NCI-H2081 (cell line): Measurements from ENCODE around the gene TTLL9.
"Not testable (repeated sequence)": the region's sequence is repeated elsewhere in the genome, so short reads cannot be mapped to it uniquely, and the experiment has no call there.

Source experiments
- DNase-seq, 2 experiments: peaks; one replicate each; lab custom pipeline; 2025; lab: John Stamatoyannopoulos, UW

Gene TTLL9, protein sequence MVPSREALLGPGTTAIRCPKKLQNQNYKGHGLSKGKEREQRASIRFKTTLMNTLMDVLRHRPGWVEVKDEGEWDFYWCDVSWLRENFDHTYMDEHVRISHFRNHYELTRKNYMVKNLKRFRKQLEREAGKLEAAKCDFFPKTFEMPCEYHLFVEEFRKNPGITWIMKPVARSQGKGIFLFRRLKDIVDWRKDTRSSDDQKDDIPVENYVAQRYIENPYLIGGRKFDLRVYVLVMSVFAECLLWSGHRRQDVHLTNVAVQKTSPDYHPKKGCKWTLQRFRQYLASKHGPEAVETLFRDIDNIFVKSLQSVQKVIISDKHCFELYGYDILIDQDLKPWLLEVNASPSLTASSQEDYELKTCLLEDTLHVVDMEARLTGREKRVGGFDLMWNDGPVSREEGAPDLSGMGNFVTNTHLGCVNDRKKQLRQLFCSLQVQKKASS

DNA sequence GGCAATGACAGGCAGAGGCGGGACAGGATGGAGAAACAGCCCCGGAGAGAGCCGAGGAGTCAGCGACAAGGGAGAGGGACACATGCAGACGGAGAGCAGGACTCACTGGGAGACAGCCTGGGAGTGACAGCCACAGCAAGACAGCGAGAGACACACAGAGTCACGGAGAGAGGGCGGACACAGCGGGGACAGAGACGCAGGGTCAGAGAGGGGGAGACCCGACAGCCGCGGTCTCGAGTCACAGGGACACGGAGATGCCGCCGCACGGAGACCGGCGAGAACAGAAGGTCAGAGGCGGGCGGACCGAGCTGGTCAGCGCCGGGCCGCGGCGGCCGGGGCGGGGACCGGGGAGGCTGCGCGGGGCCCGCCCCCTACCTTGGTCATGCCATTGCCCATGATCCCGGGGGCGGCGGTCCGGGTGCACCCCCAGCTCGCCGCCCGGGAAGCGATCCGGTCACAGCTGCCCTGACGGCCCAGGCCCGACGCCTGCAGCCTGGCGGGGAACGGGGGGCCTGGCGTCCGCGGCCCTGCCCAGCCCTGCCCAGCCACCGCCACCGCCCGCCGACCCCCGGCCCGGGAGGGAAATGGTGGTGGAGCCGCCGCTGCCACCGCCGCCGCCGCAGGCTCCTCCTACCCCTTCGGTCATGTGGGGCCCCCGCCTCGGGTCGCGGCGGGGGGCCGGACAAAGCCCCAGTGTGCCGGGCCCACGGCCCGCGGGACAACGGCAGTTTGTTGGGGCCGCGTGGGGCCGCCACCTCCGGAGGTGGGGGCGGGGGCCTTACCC is at the start of gene TTLL9, which contains the start of gene DUSP15:
Gene TTLL9 (plus strand): TSS at position 693 of the 784 bp plus-strand sequence. CDS start 493 bp downstream, outside the sequence.
Gene DUSP15 (minus strand): TSS at position 586 of the 784 bp plus-strand sequence. CDS start 190 bp downstream, at position 396.
- DNase-seq: no peak

DNA sequence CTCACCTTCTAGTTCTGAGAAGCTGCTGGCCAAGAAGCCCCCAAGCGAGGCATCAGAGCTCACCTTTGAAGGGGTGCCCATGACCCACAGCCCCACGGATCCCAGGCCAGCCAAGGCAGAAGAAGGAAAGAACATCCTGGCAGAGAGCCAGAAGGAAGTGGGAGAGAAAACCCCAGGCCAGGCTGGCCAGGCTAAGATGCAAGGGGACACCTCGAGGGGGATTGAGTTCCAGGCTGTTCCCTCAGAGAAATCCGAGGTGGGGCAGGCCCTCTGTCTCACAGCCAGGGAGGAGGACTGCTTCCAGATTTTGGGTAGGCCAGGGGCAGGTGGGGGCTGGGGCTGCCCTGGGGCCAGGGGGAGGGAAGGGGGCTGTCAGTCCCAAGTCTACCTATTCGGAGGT is 49.0 kb upstream of the TTLL9 start:
- no peak for DNase-seq

DNA sequence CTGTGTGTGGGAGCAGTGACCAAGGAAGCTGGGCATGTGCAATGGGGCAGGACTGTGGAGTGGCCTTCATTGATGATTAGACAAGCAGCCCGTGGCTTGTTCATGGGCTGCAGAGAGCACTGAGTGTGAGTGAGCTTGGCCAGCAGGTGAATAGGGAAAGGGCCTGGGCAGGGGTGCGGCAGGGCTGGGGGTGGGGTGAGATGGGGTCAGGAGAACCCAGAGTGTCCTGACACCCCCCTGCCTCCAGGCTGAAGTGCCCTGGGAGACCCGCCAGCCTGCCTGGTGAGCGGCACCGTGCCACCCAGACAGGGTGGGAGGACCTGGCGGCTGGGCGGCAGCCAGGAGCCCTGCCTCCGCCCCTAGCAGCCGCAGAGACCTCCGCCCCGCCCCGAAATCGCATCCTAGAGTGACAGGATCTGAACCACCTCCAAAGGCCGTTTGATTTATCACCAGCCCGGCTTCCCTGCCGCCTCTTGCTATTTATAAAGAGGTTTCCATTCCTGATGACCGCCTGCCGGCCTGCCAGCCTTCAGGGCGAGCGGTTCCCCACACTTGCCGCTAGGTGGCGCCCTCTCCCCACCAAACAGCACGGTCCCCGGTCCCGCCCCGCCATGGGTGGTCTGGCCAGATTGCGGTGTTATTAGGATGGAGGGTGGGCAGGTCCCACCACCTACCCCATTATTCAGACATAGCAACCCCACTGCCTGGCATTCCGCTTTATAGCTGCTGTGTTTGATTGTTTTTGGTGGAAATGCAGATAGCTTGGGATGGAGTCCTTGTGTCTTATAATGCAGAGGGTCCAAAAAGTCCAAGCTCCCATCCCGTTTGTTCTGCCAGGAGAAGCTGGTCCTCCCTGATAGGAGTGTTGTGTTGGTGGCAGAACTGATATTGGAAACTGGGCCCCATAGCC is 47.8 kb upstream of the TTLL9 start:
- DNase-seq: peak; percentile 88 to 90

DNA sequence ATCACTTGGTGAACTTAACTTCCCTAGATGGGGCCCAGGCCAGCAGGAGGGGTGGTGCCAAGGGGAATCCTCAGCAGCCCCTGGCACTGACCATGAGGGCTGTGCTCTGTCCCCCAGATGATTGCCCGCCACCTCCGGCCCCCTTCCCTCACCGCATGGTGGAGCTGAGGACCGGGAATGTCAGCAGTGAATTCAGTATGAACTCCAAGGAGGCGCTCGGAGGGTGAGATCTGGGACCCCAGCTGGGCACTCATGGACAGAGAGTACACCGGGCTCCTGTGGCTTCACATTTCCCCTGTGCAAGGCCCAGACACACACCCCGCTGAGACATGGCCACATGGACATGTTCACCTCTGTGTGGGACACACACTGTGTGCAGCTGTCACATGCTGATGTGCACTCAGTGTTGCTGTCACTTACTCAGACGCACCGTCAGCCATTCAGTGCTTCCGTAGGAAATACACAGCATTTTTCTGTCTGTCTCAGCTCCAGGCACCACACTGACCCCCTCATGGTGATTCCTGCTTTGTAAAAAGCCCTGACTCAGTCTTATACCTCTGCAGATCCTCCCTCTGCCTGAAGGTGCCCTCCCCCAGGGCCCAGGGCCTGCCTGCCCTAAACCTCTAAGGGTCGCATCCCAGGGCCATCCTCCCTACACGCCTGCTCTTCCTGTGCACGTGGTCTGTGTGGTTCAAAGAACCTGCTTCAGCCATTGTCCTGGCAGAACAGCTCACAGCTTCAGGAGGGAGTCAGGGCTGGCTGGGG is 46.9 kb upstream of the TTLL9 start:
- no peak for DNase-seq

DNA sequence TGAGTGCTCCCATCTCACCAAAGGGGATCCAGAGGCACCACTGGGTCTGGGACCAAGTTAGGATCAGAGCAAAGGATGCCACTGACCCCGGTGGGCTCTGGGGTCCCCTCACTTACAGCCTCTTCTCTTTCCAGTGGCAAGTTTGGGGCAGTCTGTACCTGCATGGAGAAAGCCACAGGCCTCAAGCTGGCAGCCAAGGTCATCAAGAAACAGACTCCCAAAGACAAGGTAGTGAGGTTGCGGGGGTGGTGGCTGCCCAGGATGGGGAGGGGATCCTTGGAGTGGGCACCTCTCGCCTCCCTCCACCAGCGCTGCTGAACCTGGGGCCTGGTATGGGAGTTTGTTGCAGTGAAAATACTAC is 46.3 kb upstream of the TTLL9 start:
- DNase-seq: no peak

DNA sequence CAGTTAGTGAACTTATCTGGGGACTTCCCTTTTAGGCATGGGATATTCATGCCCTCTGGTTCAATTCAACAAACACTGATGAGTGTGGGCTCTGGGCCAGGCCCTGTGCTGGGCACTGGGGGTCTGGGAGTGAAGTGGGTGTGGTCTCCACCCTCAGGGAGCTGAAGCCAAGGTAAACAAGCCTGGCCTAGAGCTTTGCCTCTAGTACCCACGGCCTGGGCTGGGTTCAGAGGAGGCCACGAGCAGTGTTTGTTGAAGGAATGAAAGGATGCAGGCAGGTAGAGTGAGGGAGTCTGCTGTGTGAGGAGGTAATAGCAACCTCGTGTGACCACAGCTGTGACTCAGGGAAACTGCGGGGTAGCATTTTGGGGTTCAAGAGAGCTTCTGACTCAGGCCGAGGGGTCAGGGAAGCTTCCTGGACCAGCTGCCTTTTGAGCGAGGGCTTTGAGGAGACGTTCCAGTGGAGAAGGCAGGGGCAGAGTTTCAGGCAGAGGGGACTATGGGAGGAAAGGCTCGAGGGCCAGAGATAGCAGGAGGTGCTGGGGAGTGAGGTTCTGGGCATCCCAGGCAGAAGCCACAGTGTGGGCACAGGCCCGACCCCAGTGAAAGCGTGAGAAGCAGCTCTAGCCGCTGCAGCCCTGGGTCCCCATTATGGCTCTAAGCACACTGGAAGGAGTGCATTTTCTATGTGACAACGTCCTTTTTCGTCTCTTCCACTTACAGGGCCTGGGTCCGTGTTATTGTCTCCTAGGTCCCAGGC is 45.7 kb upstream of the TTLL9 start:
- no peak for DNase-seq

DNA sequence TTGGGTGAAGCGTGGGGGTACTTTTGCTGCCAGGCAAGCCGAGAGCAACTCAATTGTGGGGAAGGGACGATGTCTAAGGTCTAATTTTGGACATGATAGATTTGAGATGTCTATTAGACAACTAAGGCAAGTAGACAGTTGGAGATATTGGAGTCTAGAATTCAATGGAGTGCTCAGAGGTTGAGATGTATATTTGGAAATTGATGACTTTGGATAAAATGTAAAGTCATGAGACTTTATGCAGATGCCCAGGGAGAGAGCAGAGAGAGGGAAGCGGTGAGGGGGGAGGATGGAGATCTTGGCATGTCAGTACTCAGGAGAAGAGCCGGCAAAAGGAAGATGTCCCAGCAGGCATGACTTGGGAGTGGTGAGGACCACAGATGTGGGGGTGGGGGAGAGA is 44.4 kb upstream of the TTLL9 start:
- no peak for DNase-seq

DNA sequence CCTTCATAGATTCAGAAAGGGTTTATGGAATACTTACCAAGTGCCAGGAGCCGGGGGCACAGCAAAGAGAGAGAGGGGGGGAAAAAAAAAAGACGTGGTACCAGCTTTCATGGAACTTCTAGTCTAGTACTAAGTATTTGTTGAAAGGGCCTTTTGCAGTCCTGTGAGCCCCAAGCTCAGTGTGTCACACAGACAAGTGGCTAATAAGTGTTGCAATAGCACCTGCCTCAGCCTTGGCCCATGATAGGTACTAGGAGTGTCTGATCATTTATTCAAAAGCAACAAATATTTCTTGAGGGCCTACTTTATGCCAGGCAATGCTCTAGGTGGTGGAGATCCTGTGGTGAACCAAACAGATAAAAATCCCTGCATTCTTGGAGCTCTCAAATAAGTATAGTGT is 43.4 kb upstream of the TTLL9 start:
- no peak for DNase-seq

DNA sequence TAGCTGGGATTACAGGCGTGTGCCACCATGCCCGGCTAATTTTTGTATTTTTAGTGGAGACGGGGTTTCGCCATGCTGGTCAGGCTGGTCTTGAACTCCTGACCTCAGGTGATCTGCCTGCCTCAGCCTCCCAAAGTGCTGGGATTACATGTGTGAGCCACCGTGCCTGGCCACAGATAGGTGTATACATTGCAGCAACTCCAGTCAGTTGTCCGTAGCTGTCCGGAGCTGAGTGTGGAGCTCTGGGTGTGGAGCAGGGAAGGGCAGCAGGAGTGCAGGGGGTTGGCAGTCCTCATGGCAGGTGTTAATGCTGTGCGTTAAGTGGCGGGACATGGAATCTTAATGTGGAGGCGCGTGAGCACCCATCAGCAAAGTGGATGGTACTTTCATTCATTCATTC is 42.4 kb upstream of the TTLL9 start:
- not testable (repeated sequence) for DNase-seq

DNA sequence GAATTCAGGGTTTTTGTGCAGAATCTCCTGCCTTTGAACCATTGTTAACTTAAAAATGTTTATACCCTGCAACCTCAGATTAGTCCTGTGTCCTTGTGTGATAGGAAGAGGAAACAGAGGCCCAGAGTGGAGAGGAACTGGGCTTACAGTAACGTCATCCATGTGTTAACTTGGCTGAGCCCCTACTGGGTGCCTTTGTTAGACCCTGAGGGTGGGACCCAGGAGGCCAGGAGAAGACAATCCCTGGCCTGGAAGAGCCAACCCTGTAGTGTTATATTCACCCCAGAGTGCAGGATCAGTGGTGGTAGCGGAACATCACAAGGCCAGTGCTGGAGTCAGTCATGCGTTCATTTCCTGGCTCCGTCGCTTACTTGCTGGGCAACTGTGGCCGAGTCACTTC is 40.7 kb upstream of the TTLL9 start:
- DNase-seq: no peak

DNA sequence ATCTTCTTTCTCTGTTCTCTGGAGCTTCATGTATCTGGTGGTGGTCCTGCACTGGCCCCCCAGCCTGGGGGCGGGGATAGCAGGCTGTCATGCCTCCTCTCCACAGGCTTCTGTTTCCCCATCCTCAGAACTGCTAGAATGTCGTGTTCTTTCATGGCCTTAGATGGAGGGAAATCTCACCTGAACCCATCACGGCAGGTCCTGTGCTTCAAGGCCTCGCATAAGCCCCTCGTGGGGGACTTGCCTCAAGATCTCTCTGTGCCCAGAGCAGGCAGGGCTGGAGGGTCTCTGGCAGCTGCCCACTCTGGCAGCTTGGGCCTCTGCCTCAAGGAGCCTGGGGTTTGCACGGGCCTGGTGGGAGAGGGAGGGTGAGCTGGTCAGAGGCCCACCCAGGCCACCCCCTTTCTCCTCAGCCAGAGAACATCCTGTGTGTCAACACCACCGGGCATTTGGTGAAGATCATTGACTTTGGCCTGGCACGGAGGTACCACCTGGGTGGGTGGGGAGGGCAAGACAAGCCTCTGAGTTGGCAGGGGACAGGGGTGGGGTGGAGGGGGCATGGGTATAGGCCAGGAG is 39.9 kb upstream of the TTLL9 start:
- DNase-seq: no peak

DNA sequence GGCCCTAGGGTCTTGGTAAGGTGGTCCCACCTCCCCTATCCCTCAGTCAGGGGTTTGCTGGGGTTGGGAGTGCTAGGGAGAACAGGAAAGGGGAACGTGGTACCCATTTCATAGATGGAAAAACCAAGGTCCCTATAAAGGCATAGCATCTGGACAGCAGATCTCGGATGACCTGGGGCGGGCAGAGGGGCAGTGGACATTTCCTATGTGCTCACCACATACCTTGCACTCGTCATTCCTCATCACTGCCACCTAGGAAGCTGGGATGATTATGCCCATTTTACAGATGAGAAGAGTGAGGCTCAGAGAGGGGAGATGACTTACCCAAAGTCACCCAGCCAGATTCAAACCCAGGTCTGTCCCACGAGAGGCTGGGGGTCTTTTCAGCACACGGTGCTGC is 39.2 kb upstream of the TTLL9 start:
- DNase-seq: no peak

DNA sequence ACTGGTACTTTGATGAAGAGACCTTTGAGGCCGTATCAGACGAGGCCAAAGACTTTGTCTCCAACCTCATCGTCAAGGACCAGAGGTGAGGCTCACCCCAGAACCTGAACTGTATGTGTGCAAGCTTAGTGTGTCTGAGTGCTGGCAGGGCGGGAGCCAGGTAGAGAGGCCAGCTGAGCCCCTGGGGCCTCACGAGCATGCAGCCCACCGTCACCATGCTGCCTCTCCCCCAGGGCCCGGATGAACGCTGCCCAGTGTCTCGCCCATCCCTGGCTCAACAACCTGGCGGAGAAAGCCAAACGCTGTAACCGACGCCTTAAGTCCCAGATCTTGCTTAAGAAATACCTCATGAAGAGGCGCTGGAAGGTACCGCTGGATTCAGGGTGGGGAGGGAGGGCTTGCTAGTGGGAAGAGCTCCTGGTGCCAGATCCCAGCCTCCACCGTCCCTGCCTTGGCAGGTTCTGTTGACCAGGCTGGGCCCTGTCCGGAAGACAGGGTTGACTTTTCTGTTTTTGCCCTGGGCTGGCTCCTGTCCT is 38.6 kb upstream of the TTLL9 start:
- no peak for DNase-seq

DNA sequence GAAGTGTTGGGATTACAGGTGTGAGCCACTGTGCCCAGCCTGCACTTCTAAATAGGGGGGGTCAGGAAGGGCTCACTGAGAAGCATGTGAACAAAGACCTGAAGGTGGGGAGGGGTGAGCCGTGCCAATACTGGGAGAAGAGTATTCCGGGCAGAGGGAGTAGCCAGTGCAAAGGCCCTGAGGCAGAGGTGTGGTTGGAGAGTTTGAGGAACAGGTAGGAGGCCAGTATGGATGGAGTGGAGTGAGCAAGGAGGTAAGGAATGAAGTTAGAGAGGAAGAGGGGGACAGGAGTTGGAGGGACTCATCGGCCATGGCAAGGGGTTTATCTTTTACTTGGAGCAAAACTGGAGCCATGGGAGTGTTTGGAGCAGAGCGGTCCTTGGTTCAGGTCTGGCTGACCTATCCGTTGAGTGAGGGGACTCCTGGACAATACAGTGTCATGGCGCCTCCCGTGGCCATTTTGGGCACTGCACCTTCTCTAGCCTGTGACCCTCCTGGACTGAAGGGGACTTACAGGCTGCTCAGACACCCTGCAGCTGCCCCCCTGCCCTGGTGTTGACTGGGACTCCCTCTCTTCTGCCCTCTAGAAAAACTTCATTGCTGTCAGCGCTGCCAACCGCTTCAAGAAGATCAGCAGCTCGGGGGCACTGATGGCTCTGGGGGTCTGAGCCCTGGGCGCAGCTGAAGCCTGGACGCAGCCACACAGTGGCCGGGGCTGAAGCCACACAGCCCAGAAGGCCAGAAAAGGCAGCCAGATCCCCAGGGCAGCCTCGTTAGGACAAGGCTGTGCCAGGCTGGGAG is 37.1 kb upstream of the TTLL9 start:
- DNase-seq: peak; percentile 21 to 33

DNA sequence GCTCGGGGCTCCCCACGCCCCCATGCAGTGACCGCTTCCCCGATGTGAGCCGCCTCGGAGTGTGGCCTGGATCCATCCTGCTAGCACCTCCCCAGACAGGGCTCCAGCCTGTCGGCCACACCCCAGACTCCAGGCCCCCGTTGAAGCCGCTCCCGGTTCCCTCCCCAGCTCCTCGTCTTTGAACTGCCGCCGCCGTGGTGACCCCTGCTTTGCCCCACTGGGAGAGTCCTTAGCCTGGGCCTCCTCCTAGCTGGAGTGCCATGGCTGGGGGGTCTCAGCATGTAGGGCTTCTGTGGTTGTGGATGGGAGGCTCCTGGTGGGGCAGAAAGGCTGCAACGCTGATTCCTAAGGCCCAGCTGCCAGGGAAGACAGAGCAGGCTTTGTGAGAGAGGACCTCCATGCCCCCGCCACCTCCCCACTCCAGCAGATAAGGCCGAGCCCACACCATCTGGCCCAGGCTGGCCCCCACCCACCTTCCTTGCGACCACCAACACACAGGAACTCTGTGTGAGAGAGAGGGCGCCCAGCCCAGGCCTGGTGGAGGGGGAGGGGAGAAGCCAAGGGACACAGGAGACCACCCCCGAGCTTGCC is 36.4 kb upstream of the TTLL9 start:
- no peak for DNase-seq

DNA sequence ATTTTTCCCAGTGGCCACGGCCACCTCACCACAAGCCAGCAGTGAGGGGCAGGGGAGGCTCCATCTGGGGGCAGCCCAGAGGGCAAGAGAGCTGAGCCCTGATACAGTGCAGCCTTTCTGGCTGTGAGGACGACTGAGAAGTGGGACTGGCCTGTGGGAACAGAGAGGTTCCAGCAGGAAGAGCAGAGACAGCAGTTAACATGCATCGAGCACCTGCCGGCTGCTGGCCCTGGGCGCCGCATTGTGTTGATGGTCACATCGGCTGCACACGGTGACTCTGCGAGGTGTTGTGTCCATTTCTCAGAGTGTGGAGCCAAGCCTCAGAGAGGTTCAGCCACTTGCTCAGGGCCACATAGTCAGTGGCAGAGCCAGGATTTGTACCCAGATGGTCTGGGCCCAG is 34.9 kb upstream of the TTLL9 start:
- no peak for DNase-seq

DNA sequence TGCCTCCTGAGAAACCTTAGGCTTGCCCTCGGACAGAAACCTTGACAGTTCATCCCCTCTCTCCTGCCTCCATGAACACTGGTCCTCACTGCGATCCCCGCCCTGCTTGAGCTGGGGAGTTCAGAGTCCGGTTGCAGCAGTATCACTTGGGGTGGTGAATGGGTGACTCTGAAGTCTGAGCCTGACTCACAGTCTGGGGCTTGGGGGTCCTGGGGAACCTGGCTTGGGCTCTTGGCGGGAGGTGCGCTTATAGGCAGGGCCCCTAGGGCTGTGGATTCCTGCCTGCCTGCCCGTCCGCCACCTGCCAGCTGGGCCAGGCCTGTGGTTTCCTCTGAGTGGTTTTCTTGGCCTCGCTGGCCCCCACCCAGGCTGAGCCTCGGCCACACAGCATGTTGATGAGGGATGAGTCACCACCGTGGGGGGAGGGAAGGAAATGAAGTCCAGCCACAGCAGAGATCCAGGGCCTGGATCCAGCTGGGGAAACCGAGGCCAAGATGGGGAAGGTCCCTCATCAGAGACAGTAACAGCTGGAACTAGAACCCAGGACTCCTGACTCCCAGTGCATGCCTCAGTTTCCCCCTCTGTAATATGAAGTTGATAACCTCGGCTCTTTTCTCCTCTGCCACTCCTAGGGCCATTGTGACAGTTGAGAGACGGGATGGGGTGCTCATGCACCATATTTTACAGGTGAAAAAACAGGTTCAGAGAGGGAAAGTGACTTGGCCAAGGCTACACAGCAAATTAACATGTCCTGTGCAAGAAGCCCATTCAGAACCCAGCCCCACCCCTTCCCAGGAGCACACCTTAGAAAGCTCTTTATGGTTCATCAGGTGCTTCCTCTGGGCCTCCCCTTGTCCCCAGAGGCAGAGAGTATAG is 34.2 kb upstream of the TTLL9 start:
- no peak for DNase-seq
